Adrenal gland (tissue), 5 donors: Measurements from ENCODE around the gene FBXL15.

Source experiments
- POLR2A ChIP-seq, 2 donors: fragments of 450-650 bp; IDR thresholded peaks; one replicate each; pipeline ENCODE4 v1.6.1; 2017; ENCODE audit warnings: antibody characterized with exemption in 2 of 2, mild to moderate bottlenecking in 2 of 2, moderate library complexity in 1 of 2
- TF ChIP-seq, protein P1 (sequence below), 6 experiments: fragments of 450-650 bp in 4 of 6; fragments of 200-600 bp in 2 of 6; sonication (generic) in 1 of 6; IDR thresholded peaks; 1 replicate in 5 of 6; 2 replicates in 1 of 6; pipeline versions ENCODE4 v1.5.1 to v1.8.0; 2016 to 2021; ENCODE audit warnings: antibody characterized with exemption in 6 of 6, mild to moderate bottlenecking in 2 of 6, moderate library complexity in 1 of 6
- donor health status: DM: no; HTN: no; CAD: no.

DNA sequence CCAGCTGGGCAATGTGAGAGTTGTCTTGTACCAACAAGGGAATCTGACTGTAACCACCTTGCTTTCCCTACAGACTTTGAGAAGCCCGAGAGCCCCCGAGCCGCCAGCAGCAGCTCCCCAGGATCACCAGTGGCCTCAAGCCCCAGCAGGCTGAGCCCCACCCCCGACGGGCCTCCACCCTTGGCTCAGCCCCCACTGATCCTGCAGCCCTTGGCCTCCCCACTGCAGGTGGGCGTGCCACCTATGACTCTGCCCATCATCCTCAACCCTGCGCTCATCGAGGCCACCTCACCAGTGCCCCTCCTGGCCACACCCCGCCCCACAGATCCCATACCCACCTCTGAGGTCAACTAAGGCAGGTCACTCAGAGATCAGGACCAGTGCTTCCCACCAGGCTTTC, 38.7 kb upstream of the FBXL15 start:
- TF ChIP-seq, protein P1, sequence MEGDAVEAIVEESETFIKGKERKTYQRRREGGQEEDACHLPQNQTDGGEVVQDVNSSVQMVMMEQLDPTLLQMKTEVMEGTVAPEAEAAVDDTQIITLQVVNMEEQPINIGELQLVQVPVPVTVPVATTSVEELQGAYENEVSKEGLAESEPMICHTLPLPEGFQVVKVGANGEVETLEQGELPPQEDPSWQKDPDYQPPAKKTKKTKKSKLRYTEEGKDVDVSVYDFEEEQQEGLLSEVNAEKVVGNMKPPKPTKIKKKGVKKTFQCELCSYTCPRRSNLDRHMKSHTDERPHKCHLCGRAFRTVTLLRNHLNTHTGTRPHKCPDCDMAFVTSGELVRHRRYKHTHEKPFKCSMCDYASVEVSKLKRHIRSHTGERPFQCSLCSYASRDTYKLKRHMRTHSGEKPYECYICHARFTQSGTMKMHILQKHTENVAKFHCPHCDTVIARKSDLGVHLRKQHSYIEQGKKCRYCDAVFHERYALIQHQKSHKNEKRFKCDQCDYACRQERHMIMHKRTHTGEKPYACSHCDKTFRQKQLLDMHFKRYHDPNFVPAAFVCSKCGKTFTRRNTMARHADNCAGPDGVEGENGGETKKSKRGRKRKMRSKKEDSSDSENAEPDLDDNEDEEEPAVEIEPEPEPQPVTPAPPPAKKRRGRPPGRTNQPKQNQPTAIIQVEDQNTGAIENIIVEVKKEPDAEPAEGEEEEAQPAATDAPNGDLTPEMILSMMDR (IDR thresholded peaks at IDR 0.05): no peak
- no peak for TF ChIP-seq POLR2A (IDR thresholded peaks at IDR 0.05)
